GM18517 (cell line): Measurements from ENCODE around the gene ZBTB16.

Experiments used
- ATAC-seq: cut with Tn5 transposase; IDR thresholded peaks from one replicate; pipeline ENCODE4 v1.9.1; 2021; ENCODE audit warnings: mild to moderate bottlenecking, moderate library complexity; ENCODE audit not compliant: unreplicated experiment

Gene ZBTB16

DNA sequence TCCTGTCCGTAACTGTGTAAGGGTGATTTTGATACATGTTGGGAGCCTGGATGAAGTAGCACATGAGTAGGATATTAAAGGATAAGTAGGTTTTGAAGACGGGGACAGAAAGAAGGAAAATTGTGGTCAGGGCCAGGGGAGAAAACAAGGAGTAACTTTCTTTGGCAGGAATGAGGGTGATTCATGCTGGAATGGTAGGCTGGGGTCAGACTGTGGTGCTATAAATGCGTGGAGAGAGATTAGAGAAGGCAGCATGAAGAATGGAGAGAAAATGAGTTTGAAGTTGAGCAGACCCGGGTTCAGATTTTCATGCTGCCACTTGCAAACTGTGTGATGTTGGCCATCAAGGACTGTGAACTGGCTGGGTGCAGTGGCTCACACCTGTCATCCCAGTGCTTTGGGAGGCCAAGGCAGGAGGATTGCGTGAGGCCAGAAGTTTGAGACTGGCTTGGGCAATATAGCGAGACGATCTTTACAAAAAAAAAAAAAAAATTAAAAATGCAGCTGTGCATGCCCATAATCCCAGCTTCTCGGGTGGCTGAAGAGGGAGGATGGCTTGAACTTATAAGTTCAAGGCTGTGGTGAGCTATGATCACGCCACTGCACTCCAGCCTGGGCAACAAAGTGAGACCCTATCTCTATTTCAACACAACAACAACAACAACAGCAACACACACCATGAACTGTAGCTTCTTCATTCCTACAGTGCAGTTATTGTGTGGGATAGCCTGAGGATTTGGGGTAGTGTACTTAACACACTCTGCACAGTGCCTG, 22.3 kb downstream of the ZBTB16 start:
- ATAC-seq: no peak

GRCh38 chr11:114082415-114082748, 22.9 kb downstream of the ZBTB16 start:
- no peak for ATAC-seq

DNA sequence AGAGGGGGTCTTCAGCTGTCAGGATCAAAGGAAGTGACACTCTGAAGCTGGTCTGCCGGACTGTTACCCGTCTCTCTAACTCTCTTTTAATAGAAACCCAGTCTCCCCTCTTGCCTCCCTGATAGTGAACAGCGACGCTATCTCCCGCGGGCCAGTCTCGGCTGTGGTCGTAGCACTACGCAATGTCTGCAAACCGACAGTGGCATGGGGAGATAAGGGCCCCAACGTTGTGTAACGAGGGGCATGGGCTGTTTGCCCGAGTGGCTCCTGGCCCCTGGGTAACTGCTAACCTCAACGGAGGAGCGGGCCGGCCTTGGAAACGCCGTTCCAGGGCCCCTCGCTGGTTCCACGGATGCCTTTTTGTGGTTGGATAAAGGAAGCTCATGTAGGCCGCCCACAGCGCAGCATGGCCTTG, 23.3 kb downstream of the ZBTB16 start:
- no peak for ATAC-seq

DNA sequence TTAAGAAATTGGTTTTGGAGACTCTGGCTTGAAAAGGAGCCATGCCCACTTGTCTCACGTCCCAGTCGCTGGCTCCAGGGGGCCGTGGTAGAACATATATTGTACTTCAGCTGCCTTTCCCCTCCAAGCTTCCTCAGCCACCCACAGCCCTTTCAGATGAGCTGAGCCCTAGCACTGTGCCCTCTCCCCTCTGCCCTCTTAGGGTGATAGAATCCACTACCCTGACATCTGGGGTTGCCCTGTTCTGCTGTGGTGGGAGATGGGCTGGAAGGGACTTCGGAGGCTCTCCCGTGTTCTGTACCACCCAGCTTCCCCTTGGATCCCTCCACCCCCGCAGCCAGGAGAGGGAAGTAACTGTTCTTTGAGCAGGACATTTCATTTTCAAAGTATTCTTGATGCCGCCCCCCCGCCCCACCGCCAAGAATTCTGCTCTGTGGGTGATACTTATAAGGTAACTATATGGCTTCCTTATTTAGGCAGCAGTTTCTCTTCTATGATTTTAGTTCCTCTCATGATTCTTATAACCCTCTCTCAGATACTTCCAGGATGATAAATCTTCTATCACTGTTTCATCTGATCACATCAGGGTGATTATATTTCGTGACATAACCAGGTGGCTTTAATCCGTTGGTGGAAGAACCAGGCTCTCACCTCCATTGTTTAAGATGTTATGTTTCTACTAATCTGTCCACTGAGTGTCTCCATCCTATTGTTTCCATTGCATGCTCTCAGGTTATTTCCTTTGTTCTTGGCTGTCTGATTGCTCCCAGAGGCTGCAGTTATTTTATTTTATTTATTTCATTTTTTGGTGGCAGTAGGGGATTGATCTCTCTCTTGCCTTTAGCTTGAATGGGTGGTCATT, 24.1 kb downstream of the ZBTB16 start:
- ATAC-seq: no peak

- ATAC-seq: no peak
Observed at GRCh38 chr11:114084414-114084813, 24.9 kb downstream of the ZBTB16 start.

- no peak for ATAC-seq
Observed at GRCh38 chr11:114085965-114086793, 26.7 kb downstream of the ZBTB16 start.

- ATAC-seq: no peak
Observed at GRCh38 chr11:114087025-114087424, 27.5 kb downstream of the ZBTB16 start.

- ATAC-seq: no peak
Observed at GRCh38 chr11:114088216-114088615, 28.7 kb downstream of the ZBTB16 start.

- no peak for ATAC-seq
Observed at GRCh38 chr11:114088836-114089235, 29.3 kb downstream of the ZBTB16 start.

DNA sequence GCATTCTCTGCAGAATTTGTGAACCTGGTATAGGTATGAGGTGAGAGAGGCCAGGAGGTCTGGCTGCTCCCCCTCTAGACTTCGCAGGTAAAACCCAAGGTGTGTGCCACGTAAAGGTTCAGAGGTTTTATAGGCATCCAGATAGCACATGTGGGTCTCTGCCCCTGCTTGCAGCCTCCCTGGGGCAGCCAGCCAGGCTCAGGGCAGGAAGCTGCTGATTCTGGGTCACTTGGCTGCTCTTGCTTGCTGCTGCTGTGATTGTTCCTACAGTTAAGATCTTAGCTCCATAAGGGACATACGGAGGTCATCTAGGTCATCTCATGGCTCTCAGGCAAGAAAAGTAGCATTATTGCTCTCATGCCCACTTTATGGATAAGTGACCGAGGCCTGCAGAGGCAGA, 30.2 kb downstream of the ZBTB16 start:
- no peak for ATAC-seq

DNA sequence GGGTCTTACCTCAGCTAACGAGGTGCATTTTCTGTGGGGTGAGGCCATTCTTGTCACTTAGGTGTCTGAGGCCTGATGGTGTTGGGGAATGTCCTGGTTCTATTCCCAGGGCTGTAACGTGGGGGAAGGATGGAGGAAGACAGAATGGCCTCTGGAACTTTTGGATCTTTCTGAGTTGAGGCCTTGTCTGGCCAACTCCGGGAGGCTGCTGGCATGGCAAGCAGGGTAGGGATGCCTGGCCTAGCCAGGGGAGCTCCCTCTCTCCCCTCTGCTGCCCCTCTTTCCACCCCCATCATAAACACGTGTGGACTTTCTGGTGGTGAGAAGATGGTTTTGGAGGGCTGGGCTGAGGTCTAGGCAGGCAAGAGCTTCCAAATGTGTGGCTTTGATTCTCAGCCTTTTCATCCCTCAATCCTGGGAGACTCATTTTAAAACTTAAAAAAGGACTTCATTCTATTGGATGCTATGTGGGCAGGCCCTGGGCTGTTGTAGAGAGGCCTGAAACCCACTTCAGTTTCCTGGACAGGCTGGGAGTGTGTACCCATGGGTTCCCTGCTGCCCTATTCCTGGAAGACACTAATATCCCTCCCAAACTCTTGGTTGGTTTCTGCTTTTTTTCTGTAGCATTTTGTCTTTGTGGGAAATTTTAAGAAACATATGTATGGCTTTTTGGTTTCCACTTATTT, 30.9 kb downstream of the ZBTB16 start:
- no peak for ATAC-seq

DNA sequence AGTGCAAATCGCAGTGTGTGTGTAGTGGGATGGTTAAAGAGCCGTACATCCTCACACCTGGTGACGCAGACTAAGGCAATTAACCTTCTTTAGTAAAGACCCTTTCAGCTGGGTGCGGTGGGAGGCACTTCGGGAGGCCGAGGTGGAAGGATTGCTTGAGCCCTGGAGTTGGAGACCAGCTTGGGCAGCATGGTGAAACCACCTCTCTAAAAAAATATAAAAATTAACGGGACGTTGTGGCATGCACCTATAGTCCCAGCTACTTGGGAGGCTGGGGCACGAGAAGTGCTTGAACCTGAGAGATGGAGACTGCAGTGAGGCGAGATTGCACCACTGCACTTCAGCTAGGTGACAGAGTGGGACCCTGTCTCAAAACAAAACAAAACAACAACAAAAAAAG, 31.5 kb downstream of the ZBTB16 start:
- ATAC-seq: no peak

DNA sequence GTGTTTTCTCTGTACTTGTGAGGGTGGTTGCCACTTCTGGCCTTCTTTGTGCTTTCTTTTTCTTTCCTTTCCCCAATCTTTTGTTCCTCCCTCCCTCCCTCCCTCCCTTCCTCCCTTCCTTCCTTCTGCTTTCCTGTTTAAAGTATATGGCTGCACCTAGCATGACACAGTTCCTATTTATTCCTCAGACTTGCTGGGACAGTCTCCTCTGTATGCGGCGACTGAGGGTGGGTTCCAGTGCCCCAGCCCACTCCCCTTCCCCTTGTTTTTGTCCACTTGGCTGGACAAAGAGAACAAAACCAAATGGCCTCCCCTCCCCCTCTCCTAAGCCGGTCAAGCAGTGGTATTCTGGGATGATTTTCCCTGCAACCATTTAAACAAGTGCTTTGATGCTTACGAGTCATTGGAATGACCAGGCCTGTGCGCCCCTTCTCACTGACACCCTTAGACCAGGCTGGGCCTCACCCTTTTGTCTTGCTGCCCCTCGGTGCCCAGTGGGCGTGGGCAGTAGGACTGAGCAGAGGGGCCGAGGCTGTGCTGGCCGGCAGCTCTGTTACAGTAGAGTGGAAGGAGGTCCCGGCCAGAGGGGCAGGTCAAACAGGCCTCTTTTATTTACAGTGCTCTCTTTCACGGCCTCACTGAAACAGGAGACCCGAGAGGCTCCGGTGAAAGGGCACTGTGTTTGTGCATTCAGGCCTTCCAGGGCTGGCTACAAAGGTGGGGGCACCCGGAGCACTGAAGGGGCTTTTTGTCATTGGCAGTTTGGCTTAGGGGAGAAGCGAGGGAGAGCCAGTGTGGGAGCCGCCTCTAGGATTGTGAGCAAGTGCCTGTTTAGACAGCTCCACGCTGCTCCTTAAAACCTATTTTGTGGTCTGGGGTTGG, 32.2 kb downstream of the ZBTB16 start:
- ATAC-seq: no peak

DNA sequence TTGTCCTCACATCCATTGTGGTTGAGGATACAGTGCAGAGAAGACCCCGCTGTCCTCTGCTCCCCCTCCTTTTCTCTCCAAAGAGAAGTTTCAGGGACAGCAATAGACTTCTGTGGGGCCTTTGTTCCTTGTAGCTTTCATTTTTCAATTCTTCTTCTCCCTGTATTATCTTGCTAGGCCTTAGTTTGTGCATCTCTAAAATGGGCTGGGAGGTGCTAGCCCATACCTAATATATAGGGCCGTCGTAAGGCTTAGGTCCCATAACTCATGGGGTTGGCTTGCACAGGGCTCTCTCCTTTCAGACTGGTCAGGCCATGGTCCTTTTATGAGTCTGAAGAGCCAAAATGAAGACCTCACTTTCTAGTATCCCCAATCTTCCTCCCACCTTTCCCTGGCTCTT, 33.0 kb downstream of the ZBTB16 start:
- ATAC-seq: no peak

DNA sequence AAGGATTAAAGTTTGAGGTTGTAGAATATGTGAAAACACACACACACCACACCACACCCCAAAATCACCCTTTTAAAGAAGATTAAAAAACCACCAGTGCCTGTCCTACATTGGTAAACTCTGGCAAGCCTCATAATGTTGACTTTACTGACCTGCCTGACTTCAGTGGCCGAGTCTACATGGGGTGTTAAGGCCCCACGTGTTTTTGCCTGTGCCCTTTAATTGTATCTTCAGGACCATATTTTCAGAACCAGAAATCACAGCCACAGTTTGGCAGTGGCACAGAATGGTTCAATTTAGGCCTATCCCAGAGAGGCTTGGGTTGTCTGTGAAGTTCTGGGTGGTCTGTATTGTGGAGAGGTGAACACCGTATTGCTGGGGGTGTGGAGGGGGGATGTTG, 33.4 kb downstream of the ZBTB16 start:
- no peak for ATAC-seq

GRCh38 chr11:114094516-114094915, 35.0 kb downstream of the ZBTB16 start:
- ATAC-seq: no peak

GRCh38 chr11:114095899-114096298, 36.4 kb downstream of the ZBTB16 start:
- no peak for ATAC-seq

DNA sequence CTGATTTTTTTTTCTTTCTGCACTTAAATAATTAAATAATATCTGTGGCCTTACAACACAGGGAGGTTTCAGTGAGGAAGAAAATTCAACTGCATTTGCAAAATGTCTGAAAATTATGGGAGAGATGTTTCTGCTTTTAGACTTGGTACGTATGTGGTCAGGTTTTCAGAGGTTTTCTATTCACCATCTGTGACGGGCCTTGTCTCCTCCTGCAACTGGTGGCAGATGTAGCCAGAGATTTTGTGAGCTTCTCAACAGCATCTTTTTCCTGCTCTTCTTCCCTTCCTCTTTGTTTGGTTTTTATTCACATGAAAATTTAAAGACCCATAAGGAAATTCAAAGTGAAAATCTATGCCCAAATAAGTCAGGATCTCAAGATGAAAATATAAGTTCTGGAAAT, 38.3 kb downstream of the ZBTB16 start:
- no peak for ATAC-seq

DNA sequence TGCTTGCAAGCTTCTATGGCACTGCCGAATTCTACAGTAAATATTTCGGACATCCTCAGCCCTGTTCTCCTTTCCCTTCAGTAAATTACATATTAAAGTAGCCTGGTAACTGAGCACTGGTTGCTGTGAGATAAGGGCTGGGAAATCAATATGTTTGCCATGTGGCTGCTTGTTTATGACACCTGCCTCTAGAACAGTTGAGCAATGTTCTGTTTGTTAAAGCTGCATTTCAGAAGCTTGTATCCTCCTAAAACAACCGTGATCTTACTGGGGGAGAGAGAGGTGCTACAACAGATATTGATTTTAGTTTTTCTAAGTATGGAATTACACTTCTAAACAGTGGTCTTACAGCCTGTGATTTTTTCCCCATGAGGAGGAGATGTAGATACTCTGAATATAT, 39.4 kb downstream of the ZBTB16 start:
- ATAC-seq: no peak
